ENCODE results near the gene AADACL4. TPM values are rescaled to one million over a fixed set of nuclear protein-coding genes. Genes with fewer than 3 reads are reported as not detected.
A peak's percentile ranks its signal among the peaks of the same experiment; 100 is the strongest.

Gene AADACL4
- total and polyA plus RNA-seq, 3 experiments from 2014 or later: not detected

- peaks cover 0 to 20% (median 0%) of the 10 kb centered on the region in 3 donors for H3K36me3 Mint-ChIP-seq
- no peaks in the 10 kb centered on the region for H3K36me3 ChIP-seq (ENCODE audit: insufficient read depth, low read length)
- H3K27me3 Mint-ChIP-seq: peaks cover 0 to 10% of the 10 kb centered on the region in 2 donors
- no peak overlapping the region for H3K4me3 Mint-ChIP-seq
- H3K9me3 ChIP-seq (ENCODE audit: low read length): no peaks in the 10 kb centered on the region
- peaks cover 0 to 2% (median 0%) of the 10 kb centered on the region in 5 donors for H3K9me3 Mint-ChIP-seq
- CTCF ChIA-PET: interaction anchor here (1.6 to 7.9 kb wide), 4 partner anchors 8 to 36 kb away, joined by 3 to 124 read pairs (median 14); no protein-coding TSS in a partner anchor
- H3K4me3 ChIP-seq (ENCODE audit: low read length): no peak overlapping the region
- no peak overlapping the region for H3K27ac Mint-ChIP-seq
- H3K4me1 Mint-ChIP-seq: peaks cover 26 to 30% (median 26%) of the 10 kb centered on the region in 3 donors
- H3K4me1 ChIP-seq (ENCODE audit: insufficient read depth, low read length): peaks cover 19% of the 10 kb centered on the region
- no peaks in the 10 kb centered on the region for H3K27me3 ChIP-seq (ENCODE audit: insufficient read depth, low read length, poor library complexity, severe bottlenecking)
- no peak for DNase-seq
- no peak overlapping the region for H3K27ac ChIP-seq (ENCODE audit: low read depth, low read length)
- POLR2A ChIA-PET: interaction anchor here (0.6 to 1.1 kb wide), 2 partner anchors 23 to 44 kb away, joined by 3 to 5 read pairs; no protein-coding TSS in a partner anchor
These were observed 22.2 kb upstream of the AADACL4 start for GRCh38 chr1:12621346-12622335.

GRCh38 chr1:12622506-12622905, 21.4 kb upstream of the AADACL4 start:
- peaks cover 19% of the 10 kb centered on the region for H3K4me1 ChIP-seq (ENCODE audit: insufficient read depth, low read length)
- H3K4me1 Mint-ChIP-seq: peaks cover 29% of the 10 kb centered on the region in 3 donors
- peaks cover 0 to 10% of the 10 kb centered on the region in 2 donors for H3K27me3 Mint-ChIP-seq
- ChIA-PET POLR2A (no interaction called here), CTCF (interaction anchor here (1.6 to 7.9 kb wide), 3 partner anchors 20 to 36 kb away, joined by 3 to 124 read pairs (median 22); no protein-coding TSS in a partner anchor)
- H3K27ac ChIP-seq (ENCODE audit: low read depth, low read length): no peak overlapping the region
- H3K36me3 ChIP-seq (ENCODE audit: insufficient read depth, low read length): no peaks in the 10 kb centered on the region
- DNase-seq: no peak
- H3K4me3 Mint-ChIP-seq: no peak overlapping the region
- H3K9me3 ChIP-seq (ENCODE audit: low read length): no peaks in the 10 kb centered on the region
- H3K9me3 Mint-ChIP-seq: peaks cover 0 to 1% (median 0%) of the 10 kb centered on the region in 5 donors
- no peak overlapping the region for H3K4me3 ChIP-seq (ENCODE audit: low read length)
- no peaks in the 10 kb centered on the region for H3K27me3 ChIP-seq (ENCODE audit: insufficient read depth, low read length, poor library complexity, severe bottlenecking)
- H3K27ac Mint-ChIP-seq: no peak overlapping the region
- peaks cover 0 to 15% (median 0%) of the 10 kb centered on the region in 3 donors for H3K36me3 Mint-ChIP-seq

GRCh38 chr1:12625276-12625675, 18.6 kb upstream of the AADACL4 start:
- POLR2A ChIA-PET: no interaction called here
- Histone ChIP-seq H3K4me1 (ENCODE audit: insufficient read depth, low read length) (peaks cover 8% of the 10 kb centered on the region), H3K36me3 (ENCODE audit: insufficient read depth, low read length) (no peaks in the 10 kb centered on the region), H3K27ac (ENCODE audit: low read depth, low read length) (no peak overlapping the region), H3K4me3 (ENCODE audit: low read length) (no peak overlapping the region), H3K27me3 (ENCODE audit: insufficient read depth, low read length, poor library complexity, severe bottlenecking) (no peaks in the 10 kb centered on the region), H3K9me3 (ENCODE audit: low read length) (no peaks in the 10 kb centered on the region)
- peaks cover 0 to 5% of the 10 kb centered on the region in 2 donors for H3K27me3 Mint-ChIP-seq
- H3K4me3 Mint-ChIP-seq: no peak overlapping the region
- no peaks in the 10 kb centered on the region for H3K36me3 Mint-ChIP-seq
- no peak overlapping the region for H3K27ac Mint-ChIP-seq
- peaks cover 10 to 11% (median 11%) of the 10 kb centered on the region in 3 donors for H3K4me1 Mint-ChIP-seq
- CTCF ChIA-PET: no interaction called here
- no peaks in the 10 kb centered on the region for H3K9me3 Mint-ChIP-seq
- no peak for DNase-seq

GRCh38 chr1:12626888-12627287, 17.0 kb upstream of the AADACL4 start:
- Mint-ChIP-seq H3K27me3 (peaks cover 2 to 9% of the 10 kb centered on the region in 2 donors), H3K4me1 (peaks cover 2 to 4% (median 3%) of the 10 kb centered on the region in 3 donors), H3K27ac (peak overlapping the region in 1 of 8 donors; percentile 9), H3K9me3 (no peaks in the 10 kb centered on the region), H3K36me3 (no peaks in the 10 kb centered on the region), H3K4me3 (no peak overlapping the region)
- Histone ChIP-seq H3K27ac (ENCODE audit: low read depth, low read length) (no peak overlapping the region), H3K9me3 (ENCODE audit: low read length) (no peaks in the 10 kb centered on the region), H3K4me3 (ENCODE audit: low read length) (no peak overlapping the region), H3K4me1 (ENCODE audit: insufficient read depth, low read length) (no peaks in the 10 kb centered on the region), H3K36me3 (ENCODE audit: insufficient read depth, low read length) (no peaks in the 10 kb centered on the region), H3K27me3 (ENCODE audit: insufficient read depth, low read length, poor library complexity, severe bottlenecking) (no peaks in the 10 kb centered on the region)
- ChIA-PET POLR2A (no interaction called here), CTCF (interaction anchor here (1.0 kb wide), 1 partner anchor 23 kb away, joined by 3 read pairs; no protein-coding TSS in a partner anchor)
- no peak for DNase-seq

GRCh38 chr1:12627296-12627695, 16.6 kb upstream of the AADACL4 start:
- Mint-ChIP-seq H3K9me3 (no peaks in the 10 kb centered on the region), H3K27ac (peak overlapping the region in 1 of 8 donors; percentile 9), H3K4me3 (no peak overlapping the region), H3K27me3 (peaks cover 6 to 9% of the 10 kb centered on the region in 2 donors), H3K36me3 (no peaks in the 10 kb centered on the region), H3K4me1 (peaks cover 0 to 4% (median 3%) of the 10 kb centered on the region in 3 donors)
- Histone ChIP-seq H3K27me3 (ENCODE audit: insufficient read depth, low read length, poor library complexity, severe bottlenecking) (no peaks in the 10 kb centered on the region), H3K36me3 (ENCODE audit: insufficient read depth, low read length) (no peaks in the 10 kb centered on the region), H3K4me3 (ENCODE audit: low read length) (no peak overlapping the region), H3K27ac (ENCODE audit: low read depth, low read length) (no peak overlapping the region), H3K9me3 (ENCODE audit: low read length) (no peaks in the 10 kb centered on the region), H3K4me1 (ENCODE audit: insufficient read depth, low read length) (no peaks in the 10 kb centered on the region)
- no peak for DNase-seq
- CTCF ChIA-PET: no interaction called here
- POLR2A ChIA-PET: no interaction called here

- POLR2A ChIA-PET: no interaction called here
- CTCF ChIA-PET: interaction anchor here (0.9 to 1.3 kb wide), 5 partner anchors 9 to 29 kb away, joined by 3 to 5 read pairs (median 4); partner anchors contain the start of gene DHRS3
- no peaks in the 10 kb centered on the region for H3K27me3 ChIP-seq (ENCODE audit: insufficient read depth, low read length, poor library complexity, severe bottlenecking)
These were observed 14.4 kb upstream of the AADACL4 start for GRCh38 chr1:12629511-12629956.

GRCh38 chr1:12629985-12630760, 13.7 kb upstream of the AADACL4 start:
- Mint-ChIP-seq H3K4me3 (no peak overlapping the region), H3K9me3 (no peaks in the 10 kb centered on the region), H3K27ac (no peak overlapping the region), H3K4me1 (peaks cover 3 to 4% (median 4%) of the 10 kb centered on the region in 3 donors), H3K27me3 (peaks cover 14 to 24% of the 10 kb centered on the region in 2 donors), H3K36me3 (no peaks in the 10 kb centered on the region)
- Histone ChIP-seq H3K36me3 (ENCODE audit: insufficient read depth, low read length) (no peaks in the 10 kb centered on the region), H3K27me3 (ENCODE audit: insufficient read depth, low read length, poor library complexity, severe bottlenecking) (no peaks in the 10 kb centered on the region), H3K4me3 (ENCODE audit: low read length) (no peak overlapping the region), H3K27ac (ENCODE audit: low read depth, low read length) (no peak overlapping the region), H3K9me3 (ENCODE audit: low read length) (no peaks in the 10 kb centered on the region), H3K4me1 (ENCODE audit: insufficient read depth, low read length) (no peaks in the 10 kb centered on the region)
- no peak for DNase-seq
- ChIA-PET CTCF (interaction anchor here (0.9 to 1.3 kb wide), 4 partner anchors 10 to 26 kb away, joined by 3 to 5 read pairs (median 4); partner anchors contain the start of gene DHRS3), POLR2A (no interaction called here)

More at GRCh38 chr1:12629511-12629956, 14.4 kb upstream of the AADACL4 start:
- Mint-ChIP-seq H3K9me3 (no peaks in the 10 kb centered on the region), H3K4me3 (no peak overlapping the region), H3K36me3 (no peaks in the 10 kb centered on the region), H3K4me1 (peaks cover 2 to 4% (median 3%) of the 10 kb centered on the region in 3 donors), H3K27me3 (peaks cover 14 to 19% of the 10 kb centered on the region in 2 donors), H3K27ac (no peak overlapping the region)
- Histone ChIP-seq H3K36me3 (ENCODE audit: insufficient read depth, low read length) (no peaks in the 10 kb centered on the region), H3K27ac (ENCODE audit: low read depth, low read length) (no peak overlapping the region), H3K4me1 (ENCODE audit: insufficient read depth, low read length) (no peaks in the 10 kb centered on the region), H3K4me3 (ENCODE audit: low read length) (no peak overlapping the region), H3K9me3 (ENCODE audit: low read length) (no peaks in the 10 kb centered on the region)
- DNase-seq: no peak

All from CD8-positive, alpha-beta memory T cell (primary cell).